ENCODE results near the gene SPAG9. TPM values are rescaled to one million over a fixed set of nuclear protein-coding genes. Genes with fewer than 3 reads are reported as not detected.

SPAG9 gene
- total RNA-seq, 4 donors from 2014 or later: 39.4 to 211 (median 107) TPM

DNA sequence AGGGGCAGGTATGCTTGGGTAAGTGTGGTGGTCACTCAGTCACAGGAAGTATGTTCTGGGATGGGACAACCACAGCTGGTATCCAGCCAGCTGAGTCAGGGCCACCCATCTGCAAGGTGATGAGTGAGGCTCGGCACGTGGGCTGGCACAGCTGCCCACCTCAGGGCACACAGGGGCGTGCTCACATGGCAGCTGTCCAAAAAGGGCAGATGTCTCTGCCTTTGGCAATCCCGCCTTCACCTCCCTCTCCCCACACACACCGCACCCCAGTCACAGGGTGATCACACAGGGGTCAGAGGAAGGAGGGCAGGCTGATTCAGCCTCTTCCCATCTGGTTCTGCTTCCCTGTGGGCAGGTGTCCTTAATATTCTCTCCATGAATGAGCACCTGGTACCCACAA, 168.7 kb downstream of the SPAG9 start:
- Histone ChIP-seq H3K4me1 (peaks cover 3 to 28% of the 10 kb centered on the region in 2 donors), H3K4me3 (no peak overlapping the region), H3K36me3 (no peaks in the 10 kb centered on the region), H3K27ac (peak overlapping the region; percentile 11 to 39), H3K27me3 (no peaks in the 10 kb centered on the region), H3K9me3 (no peaks in the 10 kb centered on the region)
- peak in 1 of 2 donors; percentile 27 for DNase-seq
- intact Hi-C loops (cut with DNase I; ENCODE audit: low total_unique reads): loop anchor here (5.0 kb wide), 2 partner anchors 85 to 100 kb away; partner anchors contain the start of gene TOB1
- TF ChIP-seq POLR2A (IDR thresholded peaks at IDR 0.05) (no peak), CTCF (IDR thresholded peaks at IDR 0.05) (no peak)

DNA sequence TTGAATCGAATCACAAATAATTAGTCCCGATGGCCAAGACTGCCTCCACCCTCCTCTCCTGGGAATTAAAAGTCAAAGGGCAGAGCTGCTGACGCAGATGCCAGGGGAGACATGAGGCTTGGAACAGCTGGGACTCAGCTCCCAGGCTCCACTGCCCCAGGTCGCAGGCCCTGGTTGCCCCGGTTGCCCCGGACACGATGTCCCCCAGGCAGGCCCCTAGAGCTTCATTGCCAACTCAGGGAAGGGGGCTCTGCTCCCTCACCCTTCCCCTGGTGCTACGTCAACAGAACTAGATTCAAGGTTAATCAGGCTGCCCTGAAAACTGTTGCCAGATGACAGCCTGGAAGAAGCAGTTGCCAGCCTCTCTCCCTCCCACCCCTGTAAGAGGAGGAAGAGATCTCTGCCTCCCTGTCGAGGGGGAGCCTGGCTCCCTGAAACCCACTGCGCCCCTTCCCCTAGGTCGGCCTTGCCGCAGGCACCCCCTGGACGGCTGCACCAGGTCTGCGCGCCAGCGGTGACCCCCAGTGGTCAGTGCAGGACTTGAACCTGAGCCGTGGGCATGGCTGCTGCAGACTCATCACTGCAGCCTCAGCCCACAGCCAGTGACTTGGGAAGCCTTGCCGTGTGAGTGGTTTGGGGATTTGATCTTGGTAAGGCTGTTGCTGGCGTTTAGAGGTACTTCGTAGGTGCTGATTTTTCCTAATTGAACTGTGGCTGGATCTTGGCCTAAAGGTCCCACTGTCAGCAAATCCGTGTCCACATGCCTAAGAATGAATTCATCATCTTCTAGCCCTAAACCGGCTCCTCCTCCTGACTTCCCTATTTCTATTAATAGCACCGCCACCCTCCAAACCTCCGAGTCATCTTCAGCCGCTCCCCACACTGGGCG, 170.4 kb downstream of the SPAG9 start:
- TF ChIP-seq CTCF (IDR thresholded peaks at IDR 0.05) (peak; percentile 69 to 91 (median 81)), POLR2A (IDR thresholded peaks at IDR 0.05) (no peak)
- Histone ChIP-seq H3K4me1 (peaks cover 3 to 26% of the 10 kb centered on the region in 2 donors), H3K9me3 (no peaks in the 10 kb centered on the region), H3K36me3 (no peaks in the 10 kb centered on the region), H3K27ac (peak overlapping the region; percentile 86 to 96), H3K4me3 (no peak overlapping the region), H3K27me3 (no peaks in the 10 kb centered on the region)
- peak; percentile 88 to 90 for DNase-seq
- intact Hi-C loops (cut with DNase I; ENCODE audit: low total_unique reads): loop anchor here (5.0 kb wide), 2 partner anchors 83 to 98 kb away; partner anchors contain the start of gene TOB1

- Histone ChIP-seq H3K4me1 (peaks cover 3 to 24% of the 10 kb centered on the region in 2 donors), H3K27me3 (no peaks in the 10 kb centered on the region), H3K4me3 (no peak overlapping the region), H3K36me3 (no peaks in the 10 kb centered on the region), H3K9me3 (no peaks in the 10 kb centered on the region), H3K27ac (peak overlapping the region; percentile 86 to 96)
- intact Hi-C loops (cut with DNase I; ENCODE audit: low total_unique reads): no loop called here
- peak in 1 of 2 donors; percentile 23 for DNase-seq
- TF ChIP-seq POLR2A (IDR thresholded peaks at IDR 0.05) (no peak), CTCF (IDR thresholded peaks at IDR 0.05) (no peak)
Measured at GRCh38 chr17:50949128-50949988, 171.3 kb downstream of the SPAG9 start.

DNA sequence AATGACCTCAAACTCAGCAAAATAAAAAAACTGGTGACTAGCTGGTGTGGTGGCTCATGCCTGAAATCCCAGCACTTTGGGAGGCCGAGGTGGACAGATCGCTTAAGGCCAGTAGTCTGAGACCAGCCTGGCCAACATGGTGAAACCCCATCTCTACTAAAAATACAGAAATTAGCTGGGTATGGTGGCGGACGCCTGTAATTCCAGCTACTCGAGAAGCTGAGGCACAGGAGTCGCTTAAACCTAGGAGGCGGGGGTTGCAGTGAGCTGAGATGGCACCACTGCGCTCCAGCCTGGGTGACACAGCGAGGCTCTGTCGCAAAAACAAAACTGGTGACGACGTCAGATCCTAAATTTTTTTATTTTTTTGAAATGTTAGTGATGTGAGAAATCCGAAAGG, 172.0 kb downstream of the SPAG9 start:
- intact Hi-C loops (cut with DNase I; ENCODE audit: low total_unique reads): no loop called here
- Histone ChIP-seq H3K9me3 (no peaks in the 10 kb centered on the region), H3K27ac (peak overlapping the region; percentile 86 to 96), H3K4me1 (peaks cover 3 to 29% of the 10 kb centered on the region in 2 donors), H3K36me3 (no peaks in the 10 kb centered on the region), H3K4me3 (no peak overlapping the region), H3K27me3 (no peaks in the 10 kb centered on the region)
- no peak for TF ChIP-seq CTCF (IDR thresholded peaks at IDR 0.05)
- TF ChIP-seq POLR2A (IDR thresholded peaks at IDR 0.05): no peak
- DNase-seq: peak in 1 of 2 donors; percentile 20
